COLO668 (cell line): Measurements from ENCODE around the gene MAPK12.

Experiments
- DNase-seq: peaks from one replicate; lab custom pipeline; 2025; ENCODE audit not compliant: unreplicated experiment; lab: John Stamatoyannopoulos, UW

Gene MAPK12

DNA sequence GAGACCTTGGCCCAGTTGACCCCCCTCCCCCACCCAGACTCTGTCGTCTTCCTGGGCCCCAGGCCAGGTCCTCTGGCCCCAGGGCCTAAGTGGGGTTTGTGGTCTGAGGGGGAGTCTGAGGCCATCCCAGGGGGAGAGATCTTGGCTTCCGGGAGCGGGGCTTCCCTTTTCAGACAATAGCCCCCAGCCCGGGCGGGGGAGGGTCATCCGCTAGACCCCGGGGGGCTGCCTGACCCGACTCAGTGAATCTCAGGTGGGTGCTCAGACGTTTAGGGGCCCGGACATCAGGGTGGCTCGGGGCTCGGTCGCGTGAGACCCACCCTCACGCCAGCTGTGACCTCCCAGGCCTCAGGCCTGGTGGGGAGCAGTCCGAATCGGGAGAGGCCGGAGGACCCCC is 8.1 kb upstream of the MAPK12 start:
- DNase-seq = no peak

DNA sequence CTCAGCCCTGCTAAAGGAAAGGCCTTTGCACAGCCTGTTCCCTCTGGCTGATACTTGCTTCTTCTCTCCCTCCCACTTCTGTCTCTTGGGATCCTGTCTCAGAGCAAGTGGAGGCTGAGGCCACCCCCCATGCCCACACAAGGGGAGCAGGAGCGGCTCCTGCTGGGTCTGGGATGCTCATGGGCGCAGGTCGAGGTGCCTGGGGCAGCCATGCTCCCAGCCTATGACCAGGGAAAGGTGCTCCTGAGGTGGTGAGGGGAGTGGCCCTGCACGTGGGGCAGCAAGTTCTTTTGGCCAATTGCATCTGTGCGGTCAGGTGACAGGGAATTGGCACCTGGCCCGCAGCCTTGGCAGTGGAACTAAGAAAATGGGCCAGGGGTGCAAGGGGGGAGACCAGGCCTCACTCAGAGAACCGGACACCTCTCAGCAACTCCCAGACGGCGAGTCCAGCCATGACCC is 7.2 kb upstream of the MAPK12 start:
- DNase-seq = peak; percentile 65

DNA sequence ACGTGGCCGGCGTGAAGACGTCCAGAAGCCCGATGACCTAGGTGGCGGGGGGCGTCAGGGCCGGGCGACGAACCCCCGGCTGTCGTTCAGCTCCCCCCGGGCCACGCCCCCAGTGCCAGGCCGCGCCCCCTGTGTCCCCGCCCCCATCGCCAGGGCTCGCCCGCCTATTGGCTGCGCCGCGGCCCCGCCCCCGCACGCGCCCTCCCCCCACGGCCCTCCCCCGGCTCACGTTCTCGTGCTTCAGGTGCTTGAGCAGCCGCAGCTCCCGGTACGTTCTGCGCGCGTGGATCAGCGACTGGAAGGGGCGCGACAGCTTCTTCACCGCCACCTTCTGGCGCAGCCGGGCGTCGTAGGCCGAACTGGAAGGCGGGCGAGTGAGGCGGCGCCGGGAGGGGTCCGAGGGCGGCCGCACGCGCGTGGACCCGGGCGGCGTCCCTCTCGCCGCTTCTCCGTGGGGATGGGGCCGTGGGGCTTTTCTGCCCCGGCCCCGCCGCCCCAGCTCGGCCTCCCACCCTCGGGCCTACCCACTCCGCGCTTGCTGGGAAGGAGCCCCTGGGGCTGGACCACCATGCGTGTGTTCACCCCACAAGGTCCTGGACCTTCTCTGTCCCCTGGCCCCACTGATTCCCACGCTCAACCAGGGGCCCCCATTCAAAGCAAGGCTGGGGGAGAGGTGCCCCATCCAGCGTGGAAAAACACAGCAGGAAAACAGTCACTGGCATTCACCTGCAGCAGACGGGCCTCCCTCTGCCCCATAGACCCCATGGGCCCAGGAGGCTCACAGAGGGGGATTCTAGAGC is 6.3 kb upstream of the MAPK12 start:
- peak; percentile 29 for DNase-seq

DNA sequence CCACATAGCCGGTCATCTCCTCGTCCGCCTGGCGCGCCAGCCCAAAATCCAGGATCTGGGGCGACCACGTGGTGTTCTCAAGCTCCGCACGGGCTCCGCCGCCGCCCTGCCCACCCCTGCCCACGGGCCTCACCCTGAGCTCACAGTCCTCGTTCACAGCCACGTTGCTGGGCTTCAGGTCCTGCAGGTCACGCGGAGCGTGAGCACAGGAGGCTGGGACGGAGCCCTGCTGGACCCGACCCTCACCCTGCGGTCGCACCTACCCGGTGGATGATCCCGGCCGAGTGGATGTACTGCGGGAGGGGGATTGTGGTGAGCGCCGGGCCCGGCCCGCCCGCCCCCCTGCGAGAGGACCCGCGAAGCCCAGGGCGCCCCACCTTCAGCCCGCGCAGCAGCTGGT is 5.5 kb upstream of the MAPK12 start:
- no peak for DNase-seq

DNA sequence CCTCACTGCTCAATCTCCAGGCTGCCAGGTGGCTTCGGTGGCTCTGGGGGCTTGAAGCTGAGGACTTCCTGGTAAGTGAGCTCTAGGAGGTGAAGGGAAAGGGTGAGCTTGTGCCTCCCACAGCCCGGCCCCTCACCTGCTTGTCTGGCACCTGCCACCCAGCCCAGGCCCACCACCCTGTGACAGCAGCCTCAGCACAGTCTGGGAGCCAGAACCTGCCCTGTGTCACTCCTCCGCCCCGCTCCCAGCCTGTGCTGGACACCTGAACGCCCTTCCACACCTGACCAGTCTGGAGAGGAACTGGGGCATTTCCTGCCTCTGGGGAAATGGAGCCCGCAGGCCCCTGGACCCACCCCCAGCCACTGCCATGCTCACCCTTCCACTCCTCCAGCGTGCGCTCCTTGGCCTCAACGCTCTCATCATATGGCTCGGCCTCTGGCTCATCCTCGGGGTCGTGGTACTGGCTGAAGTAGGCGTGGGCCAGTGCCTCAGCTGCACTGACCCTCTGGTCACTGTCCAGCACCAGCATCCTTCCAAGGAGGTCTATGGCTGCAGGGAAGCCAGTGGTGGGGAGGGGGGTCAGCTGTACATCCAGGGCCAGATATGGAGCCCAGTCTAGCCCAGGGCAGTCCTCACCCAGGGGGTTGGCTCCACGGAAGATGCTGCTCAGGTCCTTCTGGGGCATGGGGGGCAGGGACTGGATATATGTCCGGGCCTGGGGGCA is 3.6 kb upstream of the MAPK12 start:
- peak; percentile 17 for DNase-seq

DNA sequence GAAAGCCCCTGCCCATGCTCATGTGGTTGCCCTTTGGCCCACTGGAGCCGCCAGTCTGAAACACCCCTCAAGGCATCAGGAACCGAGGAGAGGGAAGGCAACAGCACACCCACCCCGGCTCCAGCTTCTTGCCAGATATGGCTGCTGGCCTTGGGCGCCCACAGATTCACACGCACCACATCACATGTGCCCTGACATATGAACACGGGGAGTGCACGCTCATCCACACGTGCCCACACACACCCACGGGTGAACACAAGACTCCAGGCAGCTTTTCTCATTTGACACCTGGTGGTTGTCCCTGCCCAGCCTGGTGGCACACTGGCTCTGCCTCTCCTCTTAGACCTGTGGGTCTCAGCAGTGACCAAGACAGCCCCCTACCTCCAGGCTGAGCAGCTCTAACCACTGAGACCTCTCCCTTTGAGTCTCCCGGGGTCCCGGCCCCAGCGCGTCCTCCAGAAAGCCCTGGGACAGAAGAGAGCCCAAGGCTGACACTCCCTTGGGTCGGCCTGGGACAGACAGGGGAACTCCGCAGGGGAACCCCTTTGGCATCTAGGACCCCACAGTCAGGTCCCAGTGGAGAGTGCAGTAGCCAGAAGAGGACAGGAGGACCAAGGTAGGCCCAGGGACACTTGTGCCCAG is 2.7 kb upstream of the MAPK12 start:
- DNase-seq = no peak

DNA sequence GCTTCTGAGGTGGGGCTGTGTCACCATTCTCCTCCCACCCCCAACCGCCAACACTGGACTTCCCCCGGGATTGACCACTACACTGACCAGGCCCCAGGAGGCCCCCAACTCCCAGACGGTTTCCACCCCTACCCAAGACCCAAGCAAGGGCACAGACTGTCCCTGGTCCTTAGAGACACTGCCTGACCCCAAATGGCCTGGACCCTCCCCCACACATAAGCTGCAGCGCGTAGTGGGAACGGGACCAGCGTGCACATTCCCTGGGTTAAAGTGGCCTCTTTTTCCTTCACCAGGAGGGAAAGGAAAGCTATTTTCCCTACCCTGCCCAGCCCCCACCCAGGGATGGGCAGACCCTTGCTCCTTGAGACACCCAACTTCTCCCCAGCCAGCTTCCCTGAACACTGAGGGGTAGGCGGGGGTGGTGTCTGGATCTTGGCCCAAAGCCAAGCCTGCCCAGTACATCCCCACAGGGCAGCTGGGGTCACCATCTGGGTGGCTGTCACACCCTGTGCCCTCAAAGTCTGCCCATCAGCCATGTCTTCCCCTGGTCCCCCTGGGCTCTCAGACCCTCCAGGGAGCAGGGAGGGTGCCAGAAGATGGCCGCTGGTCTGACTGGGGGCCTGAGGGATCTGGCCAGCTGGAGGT is 1.6 kb upstream of the MAPK12 start:
- no peak for DNase-seq

DNA sequence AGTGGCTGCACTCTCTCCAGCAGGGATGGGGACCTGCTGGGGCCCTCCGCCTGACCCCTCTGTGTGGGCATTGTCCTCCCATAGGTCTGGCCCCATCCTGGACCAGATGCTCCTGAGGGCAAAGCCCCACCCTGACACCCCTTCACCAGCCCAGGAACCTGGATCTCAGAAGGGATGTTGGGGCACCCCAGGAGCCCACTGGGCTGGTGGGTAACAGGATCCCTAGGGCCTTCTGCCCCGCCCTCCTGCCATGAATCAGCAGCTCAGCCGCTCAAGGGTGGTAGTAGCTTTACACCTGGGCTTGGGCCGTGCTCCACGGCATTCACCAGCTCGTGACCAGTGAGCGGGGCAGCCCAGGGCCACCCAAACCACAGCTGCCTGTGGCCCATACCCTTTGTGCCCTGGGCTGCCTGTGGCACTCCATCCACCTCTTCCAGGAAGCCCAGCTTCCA is 1.0 kb upstream of the MAPK12 start:
- peak; percentile 77 for DNase-seq

DNA sequence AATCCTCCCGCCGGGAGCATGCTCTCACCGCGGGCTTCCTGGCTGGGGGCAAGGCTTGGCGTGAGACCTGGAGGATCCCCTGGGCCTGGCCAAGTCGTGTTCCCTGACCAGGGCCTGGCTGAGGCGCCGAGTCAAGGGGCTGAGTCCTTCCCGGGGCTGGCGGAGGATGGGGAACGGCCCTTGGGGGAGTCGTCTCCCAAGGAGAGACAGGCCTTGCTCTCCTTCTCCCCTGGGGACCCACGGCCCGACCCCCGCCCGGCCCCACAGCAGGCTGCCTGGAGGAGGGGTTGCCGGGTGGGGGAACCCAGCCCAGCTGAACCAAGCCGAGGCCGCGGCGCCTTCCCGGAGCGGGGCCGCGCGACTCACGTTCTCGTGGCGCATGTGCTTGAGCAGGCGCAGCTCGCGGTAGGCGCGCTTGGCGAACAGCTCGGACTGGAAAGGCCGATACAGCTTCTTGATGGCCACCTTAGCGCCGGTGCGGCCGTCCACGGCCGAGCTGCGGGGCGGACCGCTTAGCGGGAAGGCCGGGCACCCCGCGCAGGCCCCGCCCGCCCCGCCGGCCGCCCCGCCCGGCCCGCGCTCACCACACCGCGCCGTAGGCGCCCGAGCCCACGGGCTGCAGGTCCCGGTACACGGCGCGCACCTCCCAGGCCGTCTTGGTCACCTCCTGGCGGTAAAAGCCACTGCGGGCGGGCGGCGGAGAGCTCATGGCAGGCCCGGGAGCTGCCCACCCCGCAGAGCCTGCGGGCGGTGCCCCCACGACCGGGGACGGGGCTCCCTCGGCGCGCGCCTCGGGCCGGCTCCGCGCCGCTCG is 475 bp downstream of the MAPK12 start:
- DNase-seq = peak; percentile 75

DNA sequence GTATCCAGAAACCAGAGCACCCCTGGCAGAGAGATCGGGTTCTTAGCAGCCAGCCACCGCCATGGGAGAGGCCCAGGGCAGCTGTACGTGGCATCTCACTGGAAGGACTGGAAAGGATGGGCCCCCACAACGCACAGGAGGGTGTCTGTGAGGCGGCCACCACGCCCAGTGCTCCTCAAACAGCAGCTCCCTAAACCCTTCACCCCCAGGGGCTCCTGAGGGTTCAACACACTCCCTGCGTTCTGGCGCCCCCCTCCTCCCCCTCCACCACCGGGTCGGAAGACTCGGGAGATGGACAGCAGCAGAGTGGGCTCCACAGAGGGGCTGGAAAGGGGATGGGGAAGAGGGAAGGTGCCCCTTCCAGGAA is 1.1 kb downstream of the MAPK12 start:
- DNase-seq = peak; percentile 39

DNA sequence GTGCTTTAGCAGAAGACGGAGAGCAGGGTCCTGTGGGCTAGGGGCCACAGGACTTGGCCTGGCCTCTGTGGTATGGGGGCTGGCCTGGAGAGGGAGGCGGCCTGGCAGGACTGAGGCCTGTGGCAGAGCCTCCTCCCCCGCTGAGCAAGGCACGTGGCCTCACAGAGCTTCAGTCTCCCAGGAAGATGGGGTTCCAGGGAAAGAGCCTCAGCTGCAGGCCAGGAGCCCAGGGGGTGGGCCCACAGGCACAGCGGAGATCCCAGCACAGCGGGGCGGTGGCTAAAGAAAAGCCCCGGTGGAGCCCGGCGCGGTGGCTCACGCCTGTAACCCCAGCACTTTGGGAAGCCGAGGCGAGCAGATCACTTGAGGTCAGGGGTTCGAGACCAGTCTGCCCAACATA is 2.2 kb downstream of the MAPK12 start:
- no peak for DNase-seq

DNA sequence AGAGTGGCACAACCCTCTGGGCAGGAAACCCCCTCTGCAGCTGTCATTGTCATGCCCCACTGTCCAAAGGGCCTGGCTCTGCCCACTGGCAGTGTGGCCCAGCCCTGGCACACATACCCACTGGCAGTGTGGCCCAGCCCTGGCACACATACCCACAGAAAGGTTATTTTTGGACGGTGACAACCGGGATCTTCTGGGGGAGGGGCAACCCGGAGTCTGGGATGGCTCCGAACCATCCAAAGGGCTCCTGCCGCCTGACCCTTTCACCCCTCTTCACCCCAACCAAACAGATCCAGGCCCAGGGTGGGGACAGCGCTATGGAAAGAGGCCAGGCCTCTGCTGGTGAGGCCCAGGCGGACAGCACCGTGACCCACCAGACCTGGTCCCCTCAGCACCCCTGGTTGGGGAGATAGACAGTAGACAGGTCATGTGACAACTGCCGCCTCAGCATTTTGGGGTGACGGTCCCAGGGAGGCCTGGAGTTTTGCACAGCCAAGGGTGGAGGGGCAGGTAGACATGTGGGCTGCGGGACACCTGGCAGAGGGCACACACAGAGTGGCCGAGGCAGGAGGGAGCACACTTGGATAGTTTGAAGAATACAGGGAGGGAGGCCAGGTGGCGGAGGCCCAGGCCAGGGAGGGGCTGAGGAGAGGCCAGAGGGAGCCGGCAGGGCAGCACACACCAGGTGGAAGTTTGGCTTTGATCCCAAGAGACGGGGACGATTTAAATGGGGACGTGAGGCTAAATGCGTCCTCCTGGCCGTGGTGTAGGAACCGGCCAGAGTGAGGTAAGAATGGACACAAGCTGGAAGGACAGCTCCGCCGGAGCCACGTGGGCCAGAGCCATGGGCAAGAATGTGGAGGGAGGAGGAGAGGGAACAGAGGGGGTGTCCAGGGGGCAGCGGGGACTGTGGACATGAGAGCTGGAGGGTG is 2.9 kb downstream of the MAPK12 start:
- DNase-seq = no peak

DNA sequence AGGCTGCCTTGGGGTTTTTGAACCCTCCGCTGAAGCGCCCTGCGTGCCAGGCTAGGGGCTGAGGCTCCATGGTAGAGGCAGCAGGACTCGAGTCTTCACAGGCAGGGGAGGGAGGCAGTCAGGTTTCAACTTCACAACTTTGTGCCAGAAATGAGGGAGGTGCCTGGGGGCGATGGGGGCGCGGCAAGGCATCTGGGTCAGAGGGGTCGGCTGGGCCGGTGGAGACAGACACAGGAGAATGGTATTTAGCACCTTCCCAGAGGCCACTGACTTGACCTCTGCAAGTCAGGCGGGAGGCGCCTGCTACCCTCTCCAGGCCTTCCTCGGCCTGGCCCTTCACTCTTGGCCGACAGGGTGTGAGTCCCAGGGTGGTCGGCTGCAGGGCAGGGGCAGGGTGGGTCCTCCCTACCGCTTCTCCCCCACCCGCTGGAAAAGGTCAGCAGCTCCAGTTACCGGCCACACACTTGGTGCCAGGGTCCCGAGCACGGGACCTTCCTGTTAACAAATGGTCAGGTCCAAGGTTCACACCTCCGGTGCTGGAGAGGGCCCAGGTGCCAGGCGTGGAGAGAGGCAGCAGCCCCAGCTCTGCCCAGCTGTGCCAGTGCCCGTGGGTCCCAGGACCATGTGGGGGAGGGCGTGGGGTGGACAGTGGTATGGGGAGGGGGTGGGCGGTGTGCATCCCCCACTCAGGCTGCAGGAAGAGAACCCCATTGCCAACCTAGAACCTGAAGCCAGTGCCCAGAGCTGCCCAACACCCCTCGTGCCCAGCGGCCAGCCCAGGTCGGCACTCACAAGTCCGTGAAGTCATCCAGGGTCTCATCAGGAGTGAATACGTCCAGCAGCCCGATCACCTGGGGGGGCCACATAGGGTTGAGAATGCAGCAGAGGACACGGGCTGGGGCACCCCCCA is 3.8 kb downstream of the MAPK12 start:
- DNase-seq = no peak

DNA sequence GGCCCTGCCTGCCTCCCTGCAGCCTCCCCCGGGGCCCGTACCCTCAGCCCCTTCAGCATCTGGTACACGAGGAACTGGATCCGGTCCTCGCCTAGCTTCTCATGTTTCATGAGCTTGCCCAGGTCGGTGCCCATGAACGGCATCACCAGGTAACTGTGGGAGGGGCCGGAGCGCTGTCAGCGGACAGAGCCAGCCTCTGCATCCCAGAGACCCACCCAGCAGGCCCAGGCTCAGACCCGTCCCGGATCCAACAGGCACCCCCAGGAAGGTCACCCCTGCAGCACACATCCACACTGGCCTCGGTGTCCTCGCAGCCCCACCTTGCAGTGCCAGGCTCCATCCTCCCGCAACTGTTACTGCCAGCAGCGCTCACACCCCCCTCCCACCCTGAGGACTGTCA is 4.4 kb downstream of the MAPK12 start:
- peak; percentile 10 for DNase-seq

DNA sequence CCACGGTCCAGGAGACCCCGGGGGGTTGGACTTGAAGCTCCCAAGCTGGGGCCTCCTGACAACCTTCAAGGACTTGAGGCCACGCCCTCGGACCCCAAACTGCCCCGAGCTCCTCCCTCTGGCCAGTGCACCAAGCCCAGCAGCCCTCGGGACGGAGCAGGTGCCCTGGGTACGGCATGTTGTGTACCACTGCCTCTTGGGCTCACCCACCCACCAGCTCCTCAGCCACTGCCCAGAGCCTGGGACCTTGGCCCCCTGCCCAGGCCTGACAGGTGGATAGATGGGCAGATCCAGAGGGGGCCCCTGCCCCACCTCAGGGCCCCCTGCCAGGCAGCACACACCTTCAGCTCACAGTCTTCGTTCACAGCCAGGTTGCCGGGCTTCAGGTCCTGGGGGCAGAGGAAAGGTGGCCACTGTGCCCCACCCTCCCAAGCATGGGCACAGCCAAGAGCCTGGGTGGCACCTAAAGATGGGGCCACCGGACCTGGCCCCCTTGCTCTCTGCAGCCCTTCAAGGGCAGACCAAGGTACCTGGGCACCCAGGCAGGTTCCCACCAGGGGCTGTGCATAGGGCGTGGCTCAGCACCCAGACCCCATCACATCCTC is 5.1 kb downstream of the MAPK12 start:
- DNase-seq = no peak

DNA sequence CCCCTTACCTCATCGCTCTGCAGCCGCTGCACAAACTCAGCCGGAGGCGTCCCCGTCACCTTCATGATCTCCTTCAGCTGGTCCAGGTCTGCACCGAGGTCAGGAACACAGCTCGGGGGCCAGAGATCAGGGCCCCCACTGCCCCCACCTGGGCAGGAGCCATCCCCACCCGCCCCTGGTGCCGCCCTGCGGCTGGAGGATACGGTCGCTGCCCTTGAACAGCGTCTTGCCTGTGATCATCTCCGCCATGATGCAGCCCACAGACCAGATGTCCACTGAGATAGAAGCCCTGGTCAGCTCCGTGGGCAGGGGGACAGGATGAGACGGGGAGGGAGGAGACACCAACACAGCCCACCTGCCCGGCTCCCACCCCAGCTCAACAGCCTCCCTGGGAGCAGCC is 5.9 kb downstream of the MAPK12 start:
- DNase-seq = no peak

DNA sequence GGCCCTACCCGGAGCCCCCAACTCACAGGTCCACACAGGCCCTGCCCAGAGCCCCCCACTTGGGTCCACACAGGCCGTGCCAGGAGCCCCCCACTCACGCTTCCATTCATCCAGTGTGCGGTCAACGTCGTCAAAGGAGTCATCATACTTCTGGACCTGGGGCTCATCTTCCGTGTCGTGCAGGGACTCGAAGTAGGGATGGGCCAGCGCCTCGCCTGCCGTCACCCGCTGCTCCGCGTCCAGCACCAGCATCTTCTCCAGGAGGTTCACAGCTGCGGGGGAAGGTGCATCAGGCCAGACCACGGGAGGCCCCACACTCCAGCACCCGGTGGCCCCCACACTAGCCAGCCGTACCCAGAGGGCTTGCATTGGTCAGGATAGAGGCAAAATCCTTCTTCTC is 6.4 kb downstream of the MAPK12 start:
- DNase-seq = no peak

DNA sequence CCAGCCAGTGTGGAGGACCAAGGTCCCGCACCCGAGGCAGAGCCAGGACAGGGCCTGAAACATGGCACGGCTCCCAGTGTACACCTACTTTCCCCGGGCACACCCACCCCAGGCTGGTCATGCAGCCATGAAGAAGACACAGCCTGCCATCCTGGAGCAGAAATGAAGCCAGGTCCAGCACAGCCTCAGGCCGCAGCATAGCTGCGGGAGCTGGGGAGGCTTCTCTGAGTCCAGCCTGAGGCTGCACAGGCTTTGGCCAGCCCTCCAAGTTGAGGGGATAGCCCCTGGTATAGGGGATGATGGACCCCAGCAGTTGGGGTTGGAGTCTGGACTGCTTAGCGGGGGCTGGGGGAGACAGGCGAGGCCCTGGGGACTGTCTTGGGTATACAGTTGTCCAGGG is 7.5 kb downstream of the MAPK12 start:
- DNase-seq = no peak
